ENCODE data around the gene SLC43A2. TPM values are rescaled to one million over a fixed set of nuclear protein-coding genes. Genes with fewer than 3 reads are reported as not detected.
"Not testable (repeated sequence)": the region's sequence is repeated elsewhere in the genome, so short reads cannot be mapped to it uniquely, and the experiment has no call there.

SLC43A2 gene
- total RNA-seq, 2 experiments from 2014 or later, result 5.2 to 6.1 TPM

DNA sequence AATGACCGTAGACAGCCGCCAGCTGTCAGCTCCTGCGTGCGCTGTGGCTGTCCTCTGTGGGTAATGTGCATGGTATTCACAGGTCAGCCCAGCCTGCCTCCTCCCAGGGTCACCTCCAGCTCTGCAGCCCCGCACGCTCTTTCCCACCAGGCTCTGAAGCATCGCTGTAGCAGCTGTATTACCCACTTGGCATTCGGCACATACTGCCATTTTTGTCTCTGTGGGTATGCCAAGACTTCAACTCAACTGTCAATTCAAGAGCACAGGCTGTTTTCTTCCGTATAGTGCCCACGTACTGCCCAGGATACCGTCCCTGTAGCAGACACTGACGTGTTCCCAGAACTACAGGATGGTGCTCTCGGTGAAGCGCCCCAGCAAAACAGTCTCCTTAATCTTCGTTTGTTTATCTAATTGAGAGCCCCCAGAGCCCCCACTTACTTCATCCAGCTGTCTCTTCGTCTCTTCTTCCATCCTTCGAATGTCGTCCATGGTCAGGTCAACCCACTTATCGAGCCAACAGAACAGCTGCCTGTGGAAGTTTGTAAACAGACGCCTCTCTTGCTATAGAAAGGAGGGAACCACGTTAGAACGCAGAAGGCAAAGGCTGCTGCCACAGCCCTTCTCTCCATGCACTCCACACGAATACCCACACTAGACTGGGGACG, 94.8 kb downstream of the SLC43A2 start:
- ChIA-PET POLR2A (no interaction called here), CTCF (interaction anchor here (0.6 to 1.4 kb wide), 3 partner anchors 13 to 166 kb away, joined by 3 read pairs; no protein-coding TSS in a partner anchor)

GRCh38 chr17:1532836-1533602, 95.6 kb downstream of the SLC43A2 start:
- POLR2A ChIA-PET, result no interaction called here
- CTCF ChIA-PET, result interaction anchor here (1.1 to 1.4 kb wide), 3 partner anchors 13 to 28 kb away, joined by 3 read pairs; no protein-coding TSS in a partner anchor

DNA sequence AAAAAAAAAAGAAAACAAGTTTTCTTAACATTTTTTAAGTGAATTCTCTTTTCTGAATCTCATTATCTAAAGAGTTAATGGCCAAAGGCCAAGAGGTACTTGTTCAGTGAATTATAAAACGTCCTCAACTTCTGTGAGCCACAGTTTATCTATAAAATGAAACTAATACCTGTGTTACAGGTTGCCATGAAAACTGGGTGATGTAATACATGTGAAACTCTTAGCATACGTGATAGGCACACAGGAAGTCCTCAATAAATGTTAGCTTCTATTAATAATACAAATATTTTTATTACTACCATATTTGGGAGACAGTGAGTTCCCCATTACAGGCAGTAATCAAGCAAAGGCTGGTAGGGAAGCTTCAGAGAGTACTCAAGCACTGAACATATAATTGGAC, 98.8 kb downstream of the SLC43A2 start:
- ChIA-PET POLR2A (no interaction called here), CTCF (no interaction called here)

GRCh38 chr17:1526876-1527275, 101.8 kb downstream of the SLC43A2 start:
- POLR2A ChIA-PET, CTCF ChIA-PET: not testable (repeated sequence)

- ChIA-PET CTCF (no interaction called here), POLR2A (no interaction called here)
Measured at GRCh38 chr17:1522626-1523025, 106.0 kb downstream of the SLC43A2 start.

- ChIA-PET POLR2A (no interaction called here), CTCF (no interaction called here)
Measured at GRCh38 chr17:1521086-1521640, 107.5 kb downstream of the SLC43A2 start.

DNA sequence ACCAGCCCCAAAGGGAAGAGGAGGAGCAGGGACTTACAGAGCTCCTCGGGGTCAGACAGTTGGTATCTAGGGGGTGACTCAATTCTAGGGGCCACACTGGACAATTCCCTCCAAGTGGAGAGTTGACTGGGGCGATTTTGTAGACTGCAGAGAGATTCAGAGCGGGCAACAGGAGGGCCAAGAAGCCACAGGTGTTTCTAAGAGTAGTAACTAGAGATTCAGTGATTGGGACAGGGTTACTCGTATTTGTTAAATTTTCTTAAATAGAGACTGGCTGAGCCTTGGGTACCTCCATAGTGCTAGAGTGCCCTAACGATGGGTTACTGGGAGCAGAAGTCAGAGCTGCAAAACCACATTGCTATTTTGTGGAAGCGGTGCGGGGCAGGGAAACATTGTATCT, 109.0 kb downstream of the SLC43A2 start:
- ChIA-PET POLR2A (no interaction called here), CTCF (interaction anchor here (0.6 to 0.8 kb wide), 2 partner anchors 86 to 97 kb away, joined by 3 read pairs; no protein-coding TSS in a partner anchor)

Other genes starting within 250 kb of the SLC43A2 start
- gene YWHAE, start 228.6 kb downstream of the SLC43A2 start, total RNA-seq, result 100 to 1,000 TPM; 564 to 609 TPM
- gene CRK, start 172.6 kb downstream of the SLC43A2 start, total RNA-seq, result 10 to 100 TPM; 20.6 to 21.3 TPM
- 10 to 100 TPM; 30.4 to 31.4 TPM for gene MYO1C, start 136.1 kb downstream of the SLC43A2 start, total RNA-seq
- gene INPP5K, start 112.2 kb downstream of the SLC43A2 start, total RNA-seq, result 10 to 100 TPM; 22.6 to 23.7 TPM
- gene PITPNA, start 66.0 kb downstream of the SLC43A2 start, total RNA-seq, result 10 to 100 TPM; 73.7 to 80.7 TPM
- 1 to 10 TPM; 1.4 to 1.6 TPM for gene SCARF1, start 16.9 kb upstream of the SLC43A2 start, total RNA-seq
- 1 to 10 TPM; 3.7 to 4.9 TPM for gene RILP, start 21.0 kb upstream of the SLC43A2 start, total RNA-seq
- 100 to 1,000 TPM; 420 to 428 TPM for gene PRPF8, start 56.0 kb upstream of the SLC43A2 start, total RNA-seq
- under 1 TPM; 0.08 to 0.21 TPM for gene TLCD2, start 81.5 kb upstream of the SLC43A2 start, total RNA-seq
- gene WDR81, start 95.9 kb upstream of the SLC43A2 start, total RNA-seq, result 10 to 100 TPM; 21.2 to 22.3 TPM
- gene SERPINF2, start 114.0 kb upstream of the SLC43A2 start, total RNA-seq, result under 1 TPM; 0.19 to 0.21 TPM
- gene SERPINF1, start 133.2 kb upstream of the SLC43A2 start, total RNA-seq, result 1 to 10 TPM; 1.6 to 2.6 TPM
- 10 to 100 TPM; 19.4 to 26.4 TPM for gene SMYD4, start 201.1 kb upstream of the SLC43A2 start, total RNA-seq
- 100 to 1,000 TPM; 191 to 195 TPM for gene RPA1, start 201.2 kb upstream of the SLC43A2 start, total RNA-seq